ENCODE data around the gene ZNF83.
"Not testable (repeated sequence)": the region's sequence is repeated elsewhere in the genome, so short reads cannot be mapped to it uniquely, and the experiment has no call there.

ZNF83 gene

DNA sequence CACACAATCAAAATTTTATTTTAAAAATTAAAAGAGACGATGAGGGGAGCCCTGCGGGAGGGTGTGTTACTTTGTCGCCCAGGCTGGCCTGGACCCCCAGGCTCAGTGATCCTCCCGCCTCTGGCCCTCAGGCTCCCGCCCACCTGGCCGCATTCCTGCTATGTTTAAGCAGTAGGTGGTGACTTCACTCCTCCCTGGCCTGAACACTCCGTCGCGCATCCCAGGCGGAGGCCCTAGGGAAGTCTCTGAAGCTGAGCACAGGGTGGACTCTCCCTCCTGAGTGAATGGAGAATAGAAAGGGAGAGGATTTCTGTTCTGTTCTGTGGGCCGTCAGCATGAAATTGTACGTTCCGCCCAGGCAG is 68.5 kb downstream of the ZNF83 start:
- not testable (repeated sequence) for DNase-seq (ENCODE audit: low read depth in 2 of 2)

DNA sequence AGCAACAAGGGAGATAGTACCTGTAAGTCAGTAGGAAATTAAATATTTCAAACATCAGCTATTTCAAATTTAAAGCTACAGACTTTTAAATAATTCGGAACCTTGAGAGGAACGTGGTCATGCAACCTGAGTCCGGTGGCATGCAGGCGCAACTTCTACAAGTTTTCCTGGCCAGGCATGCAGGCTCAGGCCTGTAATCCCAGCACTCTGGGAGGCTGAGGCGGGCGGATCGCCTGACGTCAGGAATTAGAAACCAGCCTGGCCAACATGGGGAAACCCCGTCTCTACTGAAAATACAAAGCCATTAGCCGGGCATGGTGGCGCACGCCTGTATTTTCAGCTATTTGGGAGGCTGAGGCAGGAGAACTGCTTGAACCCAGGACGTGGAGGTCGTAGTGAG is 70.2 kb downstream of the ZNF83 start:
- no peak for DNase-seq (ENCODE audit: low read depth in 2 of 2)

DNA sequence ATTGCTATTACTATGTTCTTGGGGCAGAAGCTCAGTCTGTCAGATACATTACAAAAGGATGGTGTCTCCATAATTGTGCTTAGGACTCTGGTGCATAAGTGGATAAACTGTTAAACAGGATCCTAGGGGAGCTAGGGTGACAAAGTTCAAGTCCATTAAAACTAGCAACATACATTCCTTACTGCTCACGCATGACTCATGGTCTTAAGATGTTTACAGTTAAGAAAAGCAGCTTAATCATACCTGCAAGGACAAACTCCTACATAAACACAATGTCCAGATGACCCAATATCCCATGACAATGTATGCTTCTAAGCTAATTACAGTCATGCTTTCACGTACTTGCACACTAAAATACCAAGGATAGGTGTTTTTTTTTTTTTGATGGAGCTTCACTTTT is 71.6 kb downstream of the ZNF83 start:
- no peak for DNase-seq (ENCODE audit: low read depth in 2 of 2)

DNA sequence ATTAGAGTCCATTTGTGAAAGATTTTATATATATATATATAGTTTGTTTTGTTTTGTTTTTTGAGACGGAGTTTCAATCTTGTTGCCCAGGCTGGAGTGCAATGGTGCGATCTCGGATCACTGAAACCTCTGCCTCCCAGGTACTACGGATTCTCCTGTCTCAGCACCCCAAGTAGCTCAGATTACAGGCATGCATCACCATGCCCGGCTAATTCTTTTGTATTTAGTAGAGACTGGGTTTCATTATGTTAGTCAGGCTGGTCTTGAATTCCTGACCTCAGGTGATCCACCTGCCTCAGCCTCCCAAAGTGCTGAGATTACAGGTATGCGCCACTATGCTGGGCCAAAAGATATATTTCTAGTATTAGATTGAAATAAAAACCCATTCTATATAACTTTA is 72.0 kb downstream of the ZNF83 start:
- no peak for DNase-seq (ENCODE audit: low read depth in 2 of 2)

Data from stimulated activated CD8-positive, alpha-beta memory T cell treated with anti-CD3 and anti-CD28 coated beads, Interleukin-15, amount 100 ng/mL, for 48 hours (primary cell).